Amniotic stem cell (primary cell): Measurements from ENCODE around the gene FOXC2.

Experiments
- DNase-seq: peaks from one replicate; lab custom pipeline; 2025; lab: John Stamatoyannopoulos, UW

FOXC2 gene

GRCh38 chr16:86566601-86566965 is at the start of gene FOXC2:
TSS of gene FOXC2 (plus strand) at chr16:86566829. CDS start at chr16:86567336, 507 bp downstream.
- DNase-seq, result peak; percentile 86

DNA sequence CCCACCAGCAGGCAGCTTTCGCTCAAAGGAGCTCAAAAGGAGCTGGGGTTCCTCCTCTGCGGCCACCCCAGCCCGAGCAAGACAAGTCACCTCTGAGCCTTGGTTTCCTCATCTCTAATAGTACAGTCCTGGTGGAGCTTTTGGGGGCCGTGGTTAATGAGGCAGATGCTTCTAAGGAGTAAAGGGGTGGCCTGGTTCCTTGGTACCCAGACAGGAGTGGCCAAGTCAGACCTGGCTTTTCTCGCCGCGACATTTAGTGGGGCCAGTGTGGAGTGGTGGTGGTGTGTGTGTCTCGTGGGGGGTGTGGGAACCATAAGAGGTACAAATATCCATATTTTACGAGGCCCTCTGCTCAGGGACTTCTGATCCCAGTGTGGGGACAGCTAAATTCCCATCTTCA is 49.6 kb upstream of the FOXC2 start:
- DNase-seq, result no peak

- peak; percentile 37 for DNase-seq
These were observed 48.9 kb upstream of the FOXC2 start for GRCh38 chr16:86517652-86518258.

DNA sequence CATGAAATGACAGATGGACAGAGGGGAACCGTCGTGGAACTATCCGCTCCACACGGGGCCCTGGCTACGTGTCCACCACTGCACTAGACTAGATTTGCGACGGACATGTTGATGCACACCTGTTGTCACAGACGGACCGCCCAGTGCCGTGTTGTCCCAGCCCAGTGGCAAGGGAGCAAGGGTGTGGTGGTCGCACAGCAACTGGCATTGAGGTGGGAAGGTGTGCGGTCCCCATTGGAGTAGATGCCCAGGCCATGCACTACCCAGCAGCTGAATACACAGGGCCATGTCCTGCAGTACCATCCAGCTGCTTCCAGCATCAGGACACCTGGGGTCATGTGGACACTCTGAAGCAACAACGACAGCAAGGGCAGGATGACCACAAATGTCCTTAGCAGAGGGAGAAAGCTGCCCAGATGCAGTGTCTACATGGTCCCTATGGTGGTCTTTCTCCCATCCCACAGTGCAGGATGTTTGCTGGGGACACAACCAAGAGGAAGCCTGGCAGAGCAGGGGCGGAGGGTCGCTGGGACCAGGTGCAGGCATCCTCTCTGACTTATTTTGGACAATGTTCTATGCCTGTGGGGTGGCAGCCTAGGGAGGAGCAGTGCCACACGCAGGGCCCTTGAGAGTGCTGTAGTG is 47.5 kb upstream of the FOXC2 start:
- no peak for DNase-seq

GRCh38 chr16:86519649-86520316 is 46.8 kb upstream of the FOXC2 start:
- DNase-seq, result peak; percentile 48

GRCh38 chr16:86520317-86521210 is 46.1 kb upstream of the FOXC2 start:
- no peak for DNase-seq

GRCh38 chr16:86521236-86522197 is 45.1 kb upstream of the FOXC2 start:
- no peak for DNase-seq

- no peak for DNase-seq
These were observed 44.0 kb upstream of the FOXC2 start for GRCh38 chr16:86522634-86523033.

GRCh38 chr16:86523166-86523740 is 43.4 kb upstream of the FOXC2 start:
- DNase-seq, result no peak

- no peak for DNase-seq
These were observed 42.6 kb upstream of the FOXC2 start for GRCh38 chr16:86524029-86524428.

GRCh38 chr16:86525696-86526095 is 40.9 kb upstream of the FOXC2 start:
- no peak for DNase-seq

DNA sequence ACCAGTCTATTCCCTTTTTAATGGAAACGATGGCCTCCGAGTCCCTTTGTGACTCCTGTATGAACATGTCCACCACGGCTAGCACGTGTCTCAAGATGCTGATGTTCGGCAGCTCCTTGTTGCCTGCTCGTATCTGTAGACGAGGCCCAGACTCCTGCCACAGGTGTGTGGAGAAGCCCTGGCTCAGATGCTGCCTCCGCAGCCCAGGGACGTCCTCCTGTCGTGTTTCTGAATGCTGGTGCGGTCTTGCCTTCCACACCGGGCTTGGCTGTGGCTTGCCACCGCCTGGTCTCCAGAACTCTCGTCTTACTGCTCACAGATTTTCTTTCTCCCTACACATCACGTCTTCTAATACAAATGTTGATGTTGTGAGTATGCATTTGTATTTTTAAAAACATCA is 39.3 kb upstream of the FOXC2 start:
- DNase-seq, result no peak

GRCh38 chr16:86528061-86528929 is 38.3 kb upstream of the FOXC2 start:
- no peak for DNase-seq

DNA sequence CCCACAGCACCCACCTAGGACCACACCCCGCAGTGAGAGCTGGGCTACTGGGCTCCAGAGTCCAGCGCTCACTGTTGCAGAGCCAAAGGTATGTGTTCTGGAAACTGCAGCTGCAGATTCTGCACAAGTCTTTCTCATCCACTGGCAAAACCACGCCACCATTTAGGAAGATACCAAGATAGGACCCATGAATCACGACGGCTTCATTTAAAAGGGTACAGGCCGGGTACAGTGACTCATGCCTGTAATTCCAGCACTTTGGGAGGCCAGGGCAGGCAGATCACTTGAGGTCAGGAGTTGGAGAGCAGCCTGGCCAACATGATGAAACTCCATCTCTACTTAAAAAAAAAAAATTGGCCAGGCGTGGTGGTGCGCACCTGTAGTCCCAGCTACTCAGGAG is 37.5 kb upstream of the FOXC2 start:
- DNase-seq, result no peak

DNA sequence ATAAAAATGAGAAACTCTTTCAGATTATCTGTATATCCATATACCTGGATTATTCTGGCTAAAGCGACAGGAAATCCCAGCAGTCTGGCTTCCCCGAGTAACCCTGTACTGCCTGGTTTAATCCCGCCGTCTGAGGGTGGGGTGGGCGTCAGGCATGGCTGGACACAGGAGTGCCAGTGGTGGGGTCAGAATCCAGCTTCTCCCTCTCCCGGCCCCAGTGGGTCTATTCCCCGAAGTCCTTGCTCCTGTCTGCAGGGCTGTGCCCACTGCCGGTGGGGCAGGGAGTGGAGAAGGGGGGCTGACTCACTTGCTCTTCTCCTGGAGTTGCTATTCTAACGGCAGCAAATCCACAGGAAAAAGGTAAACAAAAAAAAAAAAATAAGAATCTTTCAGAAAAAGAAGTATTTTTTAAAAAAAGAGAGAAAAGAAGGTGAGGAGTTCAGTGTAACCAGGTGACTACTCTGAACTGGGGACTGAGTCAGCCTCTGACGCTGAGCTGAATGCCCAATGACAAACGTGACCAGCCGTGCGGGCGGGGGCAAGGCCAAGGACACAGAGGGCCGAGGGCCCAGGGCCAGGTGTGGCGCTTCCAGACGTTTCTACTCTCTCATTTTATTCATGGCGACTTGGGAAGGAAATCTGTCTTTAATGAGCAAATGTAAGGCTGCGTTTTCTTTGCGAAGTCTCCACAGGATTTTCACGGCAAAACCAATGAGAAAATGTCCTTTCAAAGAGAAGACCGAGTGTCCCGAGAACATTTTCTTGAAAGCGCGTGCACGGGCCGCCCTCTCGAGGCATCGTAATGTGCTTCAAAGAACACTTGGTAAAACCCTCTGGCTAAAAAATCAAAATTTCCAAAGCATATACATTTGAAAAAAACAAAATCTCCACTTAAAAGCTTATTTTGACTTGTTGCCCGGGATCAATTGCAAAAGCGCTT is 36.1 kb upstream of the FOXC2 start:
- DNase-seq, result no peak

DNA sequence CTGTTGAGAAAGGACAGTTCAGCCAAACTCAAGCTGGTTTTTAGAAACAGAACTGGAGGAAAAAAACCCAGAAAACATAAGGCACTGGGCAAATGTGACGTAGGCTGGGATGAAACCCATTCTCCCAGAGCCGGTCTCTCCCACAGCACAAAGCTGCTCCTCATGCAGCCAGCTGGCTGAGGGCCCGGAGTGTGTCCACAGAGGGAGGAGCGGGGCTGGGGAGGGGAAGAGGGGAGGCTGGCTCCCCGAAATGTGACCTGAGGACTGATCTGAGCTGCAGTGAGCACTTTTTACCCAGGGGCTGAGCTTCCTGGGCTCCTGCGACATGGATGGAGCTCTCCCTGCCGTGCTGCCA is 35.5 kb upstream of the FOXC2 start:
- no peak for DNase-seq

- DNase-seq, result no peak
These were observed 34.7 kb upstream of the FOXC2 start for GRCh38 chr16:86531641-86532525.

DNA sequence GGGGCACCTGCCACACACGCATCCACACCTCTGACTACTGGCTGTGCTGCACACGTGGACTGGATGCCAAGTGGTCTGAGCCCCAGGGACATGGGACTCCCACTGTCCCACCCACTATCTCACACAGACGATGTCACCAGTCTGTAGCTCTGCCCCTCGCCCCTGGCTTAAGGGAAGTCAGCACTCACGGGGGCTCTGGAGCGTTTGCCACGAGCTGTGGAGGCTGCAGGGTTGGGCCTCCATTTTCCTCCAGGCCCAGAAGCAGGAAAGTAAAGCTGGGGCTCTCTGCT is 34.2 kb upstream of the FOXC2 start:
- no peak for DNase-seq
